Occipital lobe (tissue), 2 donors: ENCODE results near the gene ALK. TPM values are rescaled to one million over a fixed set of nuclear protein-coding genes. Genes with fewer than 3 reads are reported as not detected.

Experiments
- DNase-seq: peaks from one replicate; lab custom pipeline; 2025; lab: John Stamatoyannopoulos, UW
- total RNA-seq: library from RNA; depleted of rRNA; stranded (reverse); fragments of >200 nt; gene quantifications from one replicate; pipeline ENCODE4 v1.2.3, GENCODE V29; 2014

The ALK gene
- total RNA-seq, 1 donor from 2014 or later: 0.78 TPM

GRCh38 chr2:29455200-29455860 lies 466.1 kb downstream of the ALK start:
- no peak for DNase-seq

- no peak for DNase-seq
Observed at GRCh38 chr2:29452036-29452435, 469.4 kb downstream of the ALK start.

GRCh38 chr2:29450596-29451222 lies 470.7 kb downstream of the ALK start:
- no peak for DNase-seq

GRCh38 chr2:29449499-29449898 lies 471.9 kb downstream of the ALK start:
- no peak for DNase-seq

- no peak for DNase-seq
Observed at GRCh38 chr2:29448096-29448688, 473.2 kb downstream of the ALK start.

GRCh38 chr2:29447513-29447912 lies 473.9 kb downstream of the ALK start:
- DNase-seq: no peak

- DNase-seq: no peak
Observed at GRCh38 chr2:29446847-29447246, 474.5 kb downstream of the ALK start.

- DNase-seq: no peak
Observed at GRCh38 chr2:29444150-29444549, 477.2 kb downstream of the ALK start.

GRCh38 chr2:29443627-29444026 lies 477.8 kb downstream of the ALK start:
- no peak for DNase-seq

GRCh38 chr2:29443151-29443550 lies 478.2 kb downstream of the ALK start:
- DNase-seq: no peak

GRCh38 chr2:29440921-29441623 lies 480.3 kb downstream of the ALK start:
- DNase-seq: no peak

GRCh38 chr2:29433920-29434319 lies 487.5 kb downstream of the ALK start:
- no peak for DNase-seq

GRCh38 chr2:29433128-29433527 lies 488.3 kb downstream of the ALK start:
- no peak for DNase-seq

- DNase-seq: no peak
Observed at GRCh38 chr2:29431485-29431884, 489.9 kb downstream of the ALK start.

GRCh38 chr2:29430382-29431112 lies 490.8 kb downstream of the ALK start:
- no peak for DNase-seq

GRCh38 chr2:29426354-29426753 lies 495.0 kb downstream of the ALK start:
- DNase-seq: no peak

- DNase-seq: no peak
Observed at GRCh38 chr2:29425866-29426265, 495.5 kb downstream of the ALK start.

GRCh38 chr2:29423061-29423666 lies 498.2 kb downstream of the ALK start:
- DNase-seq: no peak

GRCh38 chr2:29420999-29421782 lies 500.2 kb downstream of the ALK start:
- no peak for DNase-seq

- no peak for DNase-seq
Observed at GRCh38 chr2:29420464-29420863, 500.9 kb downstream of the ALK start.
